ENCODE data around the gene NRG2. TPM values are rescaled to one million over a fixed set of nuclear protein-coding genes. Genes with fewer than 3 reads are reported as not detected.
A peak's percentile ranks its signal among the peaks of the same experiment; 100 is the strongest.

NRG2 gene
- polyA plus RNA-seq, 2 of the 4 experiments (the other 2 are of a cell fraction): 1.0 to 1.1 TPM

- no peak for TF ChIP-seq JUN (IDR thresholded peaks at IDR 0.05)
- no peak for TF ChIP-seq RCOR1 (IDR thresholded peaks at IDR 0.05; ENCODE audit: low read depth, low read length)
- no peak for TF ChIP-seq REST (IDR thresholded peaks at IDR 0.05)
- TF ChIP-seq CBX2 (IDR thresholded peaks at IDR 0.05; ENCODE audit: borderline replicate concordance, low read depth): no peak
- TF ChIP-seq PBX3 (IDR thresholded peaks at IDR 0.05): no peak
- TF ChIP-seq NR3C1 (IDR thresholded peaks at IDR 0.05): no peak
- no peak for TF ChIP-seq ELK1 (IDR thresholded peaks at IDR 0.05; ENCODE audit: low read depth, low read length)
- TF ChIP-seq RNF2 (IDR thresholded peaks at IDR 0.05; ENCODE audit: borderline replicate concordance, low read depth): no peak
- no peak for TF ChIP-seq BCL3 (IDR thresholded peaks at IDR 0.05)
- TF ChIP-seq SREBF2 (IDR thresholded peaks at IDR 0.05): no peak
- no peak overlapping the region for H3K4me3 ChIP-seq
- no peak overlapping the region for H3K4me2 ChIP-seq
- no peak for DNase-seq (ENCODE audit: low read depth in 1 of 2, low spot score in 1 of 2)
- no peak overlapping the region for H3K27ac ChIP-seq
- CTCF ChIA-PET: interaction anchor here (0.8 to 2.8 kb wide), 7 partner anchors 15 to 161 kb away, joined by 3 to 12 read pairs (median 5); no protein-coding TSS in a partner anchor
- 0 out of 6 replicates have a peak, but pooled peaks of 1 of the 2 experiments have one; percentile 10 for ATAC-seq
- no peaks in the 10 kb centered on the region for H3K9me3 ChIP-seq
- no peak for FAIRE-seq
- no peaks in the 10 kb centered on the region for H3K4me1 ChIP-seq
- POLR2A ChIA-PET: no interaction called here
- 21% methylated on average over 6 of the region's 8 CpGs for WGBS (ENCODE audit: missing lambda C conversion rate)
Measured at GRCh38 chr5:139806726-139807646, 236.1 kb downstream of the NRG2 start.

GRCh38 chr5:139806111-139806510 is 237.0 kb downstream of the NRG2 start:
- ChIA-PET CTCF (interaction anchor here (0.8 to 2.8 kb wide), 7 partner anchors 16 to 163 kb away, joined by 3 to 12 read pairs (median 5); no protein-coding TSS in a partner anchor), POLR2A (no interaction called here)

GRCh38 chr5:139805545-139805944 is 237.6 kb downstream of the NRG2 start:
- ATAC-seq (no peak), FAIRE-seq (no peak), DNase-seq (ENCODE audit: low read depth in 1 of 2, low spot score in 1 of 2) (no peak)
- Histone ChIP-seq H3K4me1 (no peaks in the 10 kb centered on the region), H3K4me3 (no peak overlapping the region), H3K9me3 (no peaks in the 10 kb centered on the region), H3K4me2 (no peak overlapping the region), H3K27ac (no peak overlapping the region)
- ChIA-PET CTCF (interaction anchor here (0.8 to 2.8 kb wide), 6 partner anchors 19 to 164 kb away, joined by 4 to 12 read pairs (median 7); no protein-coding TSS in a partner anchor), POLR2A (no interaction called here)
- 31% methylated on average over 2 of the region's 2 CpGs for WGBS (ENCODE audit: missing lambda C conversion rate)
- TF ChIP-seq NR3C1 (IDR thresholded peaks at IDR 0.05) (no peak), HMGXB4 (CRISPR knock-in tag; IDR thresholded peaks at IDR 0.05; ENCODE audit: borderline replicate concordance) (no peak), CEBPB (IDR thresholded peaks at IDR 0.05) (no peak), RAD21 (conservative IDR thresholded peaks at IDR 0.05 in 1 of 2, IDR thresholded peaks at IDR 0.05 in 1 of 2) (no peak), USF2 (IDR thresholded peaks at IDR 0.05) (no peak), RARB (CRISPR knock-in tag; IDR thresholded peaks at IDR 0.05) (no peak), TP53 (CRISPR knock-in tag; IDR thresholded peaks at IDR 0.05) (no peak), CHD4 (IDR thresholded peaks at IDR 0.05; ENCODE audit: borderline replicate concordance) (no peak), HES2 (IDR thresholded peaks at IDR 0.05) (no peak), ZSCAN20 (CRISPR knock-in tag; IDR thresholded peaks at IDR 0.05) (no peak), RNF2 (IDR thresholded peaks at IDR 0.05; ENCODE audit: borderline replicate concordance, low read depth) (no peak)

More at GRCh38 chr5:139806111-139806510, 237.0 kb downstream of the NRG2 start:
- WGBS (ENCODE audit: missing lambda C conversion rate): 17% methylated on average over 3 of the region's 4 CpGs
- no peak overlapping the region for H3K4me3 ChIP-seq
- FAIRE-seq: no peak
- H3K4me1 ChIP-seq: no peaks in the 10 kb centered on the region
- H3K9me3 ChIP-seq: no peaks in the 10 kb centered on the region
- TF ChIP-seq MYC (IDR thresholded peaks at IDR 0.05; ENCODE audit: borderline replicate concordance, low read length): no peak
- H3K27ac ChIP-seq: no peak overlapping the region
- no peak for DNase-seq (ENCODE audit: low read depth in 1 of 2, low spot score in 1 of 2)
- H3K4me2 ChIP-seq: no peak overlapping the region
- ATAC-seq: no peak

All from A549 (cell line).